HG02678 (cell line): ENCODE measurements around the gene RGS10.
A peak's percentile ranks its signal among the peaks of the same experiment; 100 is the strongest.
"Not testable (repeated sequence)": the region's sequence is repeated elsewhere in the genome, so short reads cannot be mapped to it uniquely, and the experiment has no call there.

ENCODE experiments used
- ATAC-seq: cut with Tn5 transposase; IDR thresholded peaks from one replicate; pipeline ENCODE4 v1.9.1; 2021; ENCODE audit warnings: mild to moderate bottlenecking, moderate library complexity; ENCODE audit not compliant: unreplicated experiment

RGS10 gene

GRCh38 chr10:119473771-119474170 lies 68.7 kb downstream of the RGS10 start:
- no peak for ATAC-seq

DNA sequence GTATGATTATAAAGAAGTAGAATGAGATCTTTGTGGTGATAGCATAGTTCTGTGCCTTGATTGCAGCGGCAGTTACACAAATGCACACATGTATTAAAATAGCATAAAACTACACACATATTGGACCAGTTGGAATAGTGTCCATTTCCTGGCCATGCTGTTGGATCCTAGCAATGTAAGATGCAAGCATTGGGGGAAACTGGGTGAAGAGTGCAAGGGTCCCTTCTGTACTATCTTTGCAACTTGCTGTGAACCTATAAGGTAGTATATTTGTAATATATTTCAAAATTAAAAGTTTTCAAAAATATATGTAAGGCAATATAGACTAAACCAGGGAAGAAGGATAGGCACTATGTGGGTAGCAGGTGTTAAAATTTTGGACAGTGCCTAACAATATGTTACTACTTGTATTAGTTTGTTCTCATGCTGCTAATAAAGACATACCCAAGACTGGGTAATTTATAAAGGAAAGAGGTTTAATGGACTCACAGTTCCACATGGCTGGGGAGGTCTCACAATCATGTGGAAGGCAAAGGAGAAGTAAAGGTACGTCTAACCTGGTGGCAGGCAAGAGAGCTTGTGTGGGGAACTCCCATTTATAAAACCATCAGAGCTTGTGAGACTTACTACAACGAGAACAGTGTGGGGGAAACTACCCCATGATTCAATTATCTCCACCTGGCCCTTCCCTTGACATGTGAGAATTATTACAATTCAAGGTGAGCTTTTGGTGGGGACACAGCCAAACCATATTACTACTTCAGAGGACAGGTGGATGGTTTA lies 71.4 kb downstream of the RGS10 start:
- no peak for ATAC-seq

GRCh38 chr10:119469846-119470245 lies 72.7 kb downstream of the RGS10 start:
- no peak for ATAC-seq

DNA sequence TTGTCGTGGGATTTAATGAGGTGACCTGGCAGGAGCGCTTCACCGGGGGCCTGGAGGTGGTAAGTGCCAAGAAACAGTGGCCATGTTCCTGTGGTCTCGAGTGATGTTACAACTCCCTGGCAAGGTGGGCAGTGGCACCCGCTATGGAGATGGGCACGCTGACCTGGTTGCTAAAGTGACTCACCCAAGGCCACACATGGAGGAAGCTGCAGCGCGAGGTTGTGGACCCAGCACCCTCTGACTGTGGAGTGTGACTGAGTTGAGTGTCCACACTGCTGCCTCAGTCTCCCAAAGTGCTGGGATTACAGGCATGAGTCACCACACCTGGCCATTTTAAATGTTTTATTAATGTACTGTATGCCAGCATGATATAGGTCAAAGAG lies 73.2 kb downstream of the RGS10 start:
- ATAC-seq: no peak

DNA sequence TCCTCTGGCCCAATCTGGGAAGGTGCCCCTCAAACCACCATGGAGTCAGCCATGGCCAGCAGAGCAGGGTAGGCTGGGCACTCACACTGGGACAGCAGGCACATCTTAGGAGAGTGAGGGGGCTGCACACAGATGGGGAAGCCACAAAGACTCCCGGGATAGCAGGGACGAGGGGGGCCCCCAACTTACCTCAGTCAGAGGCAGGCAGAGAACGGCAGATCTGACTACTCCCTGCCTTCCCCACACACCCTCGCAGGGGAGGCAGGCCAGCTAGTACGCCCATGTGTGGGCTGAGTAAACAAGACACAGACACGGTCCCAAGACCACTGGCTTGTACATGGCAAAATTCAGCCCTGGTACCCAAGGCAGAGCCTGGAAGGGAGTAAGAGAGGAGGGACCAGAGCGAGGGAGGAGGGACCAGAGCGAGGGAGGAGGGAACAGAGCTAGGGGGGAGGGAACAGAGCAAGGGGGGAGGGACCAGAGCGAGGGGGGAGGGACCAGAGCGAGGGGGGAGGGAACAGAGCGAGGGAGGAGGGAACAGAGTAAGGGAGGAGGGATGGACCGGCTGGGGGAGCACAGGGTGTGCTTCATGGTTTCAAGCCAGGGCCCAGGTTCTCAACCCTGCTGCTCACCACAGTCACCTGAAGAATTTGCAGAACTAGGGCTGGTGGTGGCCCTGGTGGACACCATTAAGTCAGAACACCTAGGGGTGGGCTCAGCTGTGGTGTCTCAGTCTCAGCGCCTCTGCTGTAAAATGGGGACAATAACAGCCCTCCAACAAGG lies 73.8 kb downstream of the RGS10 start:
- ATAC-seq: no peak

DNA sequence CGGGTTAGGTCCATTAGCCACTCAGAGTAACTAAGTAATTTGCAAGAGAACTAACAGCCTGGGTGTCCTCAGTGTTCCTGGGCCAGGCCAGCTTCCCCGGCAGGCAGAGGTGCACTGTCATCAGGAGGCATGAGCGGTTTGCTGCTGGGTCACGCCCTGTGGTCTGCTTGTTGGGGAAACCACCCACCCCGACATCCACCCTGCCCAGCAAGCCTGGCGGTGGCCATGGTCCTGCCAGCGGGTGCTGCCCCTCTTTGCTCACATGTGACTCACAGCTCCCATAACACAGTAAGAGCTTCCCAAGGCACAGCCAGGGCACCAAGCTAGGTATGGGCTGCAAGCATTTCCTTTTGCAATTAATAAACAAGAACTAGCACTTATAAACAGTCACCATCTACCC lies 75.9 kb downstream of the RGS10 start:
- ATAC-seq: no peak

DNA sequence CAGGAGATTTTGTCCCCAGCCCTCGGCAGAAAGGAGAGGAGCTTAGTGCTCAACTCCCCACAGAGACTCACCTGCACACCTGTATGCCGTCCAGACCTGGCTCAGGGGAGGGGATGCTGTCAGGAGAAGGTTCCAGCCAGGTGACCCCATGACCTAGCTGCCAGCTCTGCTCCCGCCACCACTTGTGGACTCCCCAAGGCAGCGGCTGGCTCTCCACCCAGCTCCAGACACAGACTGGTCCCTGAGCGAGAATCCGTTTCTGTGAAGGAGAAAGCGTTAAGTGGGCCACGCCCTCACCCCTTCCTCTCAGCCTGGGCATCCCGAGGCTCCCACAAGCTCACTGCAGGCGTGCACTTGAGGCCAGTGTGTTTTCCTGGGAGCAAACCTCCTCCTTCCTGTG lies 76.4 kb downstream of the RGS10 start:
- no peak for ATAC-seq

GRCh38 chr10:119465085-119465484 lies 77.4 kb downstream of the RGS10 start:
- no peak for ATAC-seq

DNA sequence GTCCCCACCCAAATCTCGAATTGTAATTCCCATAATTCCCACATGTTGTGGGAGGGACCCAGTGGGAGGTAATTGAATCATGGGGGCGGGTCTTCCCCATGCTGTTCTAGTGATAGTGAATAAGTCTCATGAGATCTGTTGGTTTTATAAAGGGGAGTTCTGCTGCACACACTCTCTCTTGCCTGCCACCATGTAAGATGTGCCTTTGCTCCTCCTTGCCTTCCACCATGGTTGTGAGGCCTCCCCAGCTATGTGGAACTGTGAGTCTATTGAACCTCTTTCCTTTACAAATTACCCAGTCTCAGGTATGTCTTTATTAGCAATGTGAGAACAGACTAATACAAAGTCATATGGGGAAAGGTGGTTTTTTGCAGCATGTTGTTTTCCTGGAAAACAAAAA lies 79.3 kb downstream of the RGS10 start:
- not testable (repeated sequence) for ATAC-seq

DNA sequence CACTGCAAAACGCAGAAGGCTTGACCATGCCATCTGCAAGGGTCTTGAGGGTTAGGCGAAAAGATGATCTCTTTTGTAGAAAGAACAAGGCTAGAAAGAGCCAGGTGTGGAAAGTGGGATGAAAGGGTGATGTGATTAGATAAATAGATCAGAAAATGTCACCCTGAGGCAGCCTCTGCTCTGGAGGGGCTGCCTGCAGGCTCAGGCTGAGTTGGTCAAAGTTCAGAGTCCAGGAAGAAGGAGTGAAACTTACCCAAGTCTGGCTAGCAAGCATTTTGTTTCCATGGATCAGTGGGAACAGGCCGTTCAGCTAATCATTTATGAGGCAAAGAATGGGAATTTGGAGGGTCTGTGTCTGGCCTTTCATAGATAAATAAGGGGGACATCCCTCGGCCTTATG lies 79.7 kb downstream of the RGS10 start:
- ATAC-seq: no peak

DNA sequence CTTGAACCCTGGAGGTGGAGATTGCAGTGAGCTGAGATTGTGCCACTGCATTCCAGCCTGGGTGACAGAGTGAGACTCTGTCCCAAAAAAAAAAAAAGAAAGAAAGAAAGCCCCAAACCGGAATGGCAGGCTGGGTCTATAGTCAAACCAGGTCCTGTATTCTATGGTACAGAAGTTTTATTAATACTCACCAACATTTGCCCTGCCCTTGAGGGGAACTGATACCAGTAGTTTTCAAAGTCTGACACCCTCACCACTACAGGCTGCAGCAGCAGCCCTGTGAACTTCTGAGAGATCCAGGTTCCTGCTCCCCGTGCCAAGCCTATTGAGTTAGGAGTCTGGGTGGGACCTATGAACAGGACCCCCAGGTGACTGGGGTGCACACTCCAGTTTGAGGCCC lies 80.6 kb downstream of the RGS10 start:
- peak; percentile 67 for ATAC-seq

GRCh38 chr10:119461380-119461779 lies 81.1 kb downstream of the RGS10 start:
- ATAC-seq: peak; percentile 58

DNA sequence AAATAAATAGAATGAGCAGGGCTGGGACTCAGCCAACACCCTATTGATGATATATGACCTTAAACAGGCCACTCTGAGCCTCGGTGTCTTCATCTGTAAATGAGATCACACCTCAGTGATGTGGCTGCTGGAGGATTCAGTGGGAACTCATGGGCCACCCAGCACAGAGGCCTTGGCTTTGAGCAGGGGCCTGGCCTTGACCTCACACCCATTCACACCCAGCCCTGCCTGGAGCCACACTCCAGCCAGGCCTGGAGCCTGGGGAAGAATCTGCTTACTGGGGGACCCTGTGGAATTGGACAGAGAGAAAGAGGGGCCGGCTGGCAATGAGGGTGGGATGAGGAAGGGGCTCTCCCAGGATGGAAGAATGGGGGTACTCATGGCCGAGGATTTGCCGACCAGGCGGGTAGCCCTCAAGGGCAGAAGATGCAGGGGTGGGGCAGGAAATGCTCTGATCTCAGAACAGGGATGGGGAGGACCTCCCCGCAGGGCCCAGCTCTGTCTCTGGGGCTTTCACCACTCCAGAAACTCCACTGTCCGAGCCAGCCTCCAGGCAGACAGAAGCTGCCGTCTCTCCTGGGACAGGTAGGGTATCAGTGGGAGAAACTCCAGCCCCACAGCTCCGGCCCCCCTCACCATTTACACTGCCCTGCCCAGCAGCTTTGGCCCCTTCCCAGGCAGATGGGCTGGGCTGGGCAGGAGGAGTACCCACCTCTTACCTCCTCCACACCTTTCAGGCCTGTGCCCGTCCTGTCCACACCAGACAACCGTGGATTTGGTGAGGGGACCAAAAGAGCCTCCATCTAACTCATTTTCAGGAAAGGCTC lies 81.9 kb downstream of the RGS10 start:
- ATAC-seq: no peak

DNA sequence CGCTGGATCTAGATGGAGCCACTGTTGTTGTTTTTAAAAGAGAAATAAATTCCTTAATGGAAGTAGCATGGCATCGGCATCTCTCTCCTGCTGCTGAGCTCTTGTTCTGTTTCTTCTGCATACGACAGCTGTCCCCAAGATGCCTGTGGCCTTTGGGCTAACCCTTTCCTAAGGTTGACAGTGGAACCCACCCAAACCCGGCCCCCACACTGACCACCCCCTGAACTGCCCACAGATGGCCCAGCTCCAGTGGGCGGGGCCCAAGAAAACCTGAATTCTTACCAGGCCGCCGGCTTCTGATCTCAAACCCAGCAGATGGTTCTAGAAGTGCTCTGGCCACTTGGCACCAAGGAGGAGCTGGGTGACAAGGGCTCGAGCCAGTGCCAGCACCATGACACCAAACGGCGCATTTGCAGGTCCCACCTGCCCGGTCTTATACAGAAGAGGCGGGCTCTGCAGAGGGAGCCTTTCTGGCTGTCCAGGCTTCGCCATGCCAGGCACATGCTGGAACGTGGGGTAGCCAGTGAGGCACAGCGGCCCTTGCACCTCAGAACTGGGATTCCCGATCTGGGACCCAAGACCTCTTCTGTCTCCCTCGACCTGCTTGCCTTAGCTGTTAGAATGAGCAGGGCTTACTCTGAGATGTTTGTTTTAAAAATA lies 82.7 kb downstream of the RGS10 start:
- ATAC-seq: no peak

- ATAC-seq: no peak
Measured at GRCh38 chr10:119457966-119458766, 84.4 kb downstream of the RGS10 start.

DNA sequence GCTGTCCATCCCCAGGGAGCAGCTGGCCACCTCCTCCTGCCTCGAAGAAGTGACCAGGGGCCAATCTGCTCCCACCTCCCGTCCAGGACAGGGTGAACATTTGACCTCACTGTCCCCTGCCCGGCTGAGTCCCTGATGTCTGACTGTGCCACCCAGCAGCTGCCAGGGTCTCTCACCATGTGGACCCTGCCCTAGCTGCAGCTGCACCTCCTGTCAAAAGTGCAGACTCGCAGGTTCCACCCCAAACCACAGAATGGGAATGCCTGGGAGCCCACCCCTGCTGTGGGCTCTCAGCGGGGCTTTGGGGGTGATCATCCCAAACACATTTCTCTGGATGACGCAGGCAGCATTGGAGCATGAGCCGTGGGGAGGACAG lies 86.1 kb downstream of the RGS10 start:
- no peak for ATAC-seq

GRCh38 chr10:119455609-119456434 lies 86.7 kb downstream of the RGS10 start:
- peak; percentile 49 for ATAC-seq

DNA sequence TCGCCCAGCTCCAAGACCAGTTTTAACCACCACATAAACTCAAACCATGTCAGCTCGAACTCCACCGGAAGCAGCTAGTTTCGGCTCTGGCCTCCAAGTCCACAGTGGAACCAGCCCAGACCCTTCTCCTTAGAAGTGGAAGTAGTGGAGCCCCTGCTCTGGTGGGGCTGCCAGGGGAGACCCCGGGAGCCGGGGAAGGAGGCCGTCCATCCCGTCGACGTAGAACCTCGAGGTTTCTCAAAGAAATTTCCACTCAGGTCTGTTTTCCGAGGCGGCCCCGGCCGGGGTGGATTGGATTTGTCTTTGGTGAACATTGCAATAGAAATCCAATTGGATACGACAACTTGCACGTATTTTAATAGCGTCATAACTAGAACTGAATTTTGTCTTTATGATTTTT lies 87.5 kb downstream of the RGS10 start:
- ATAC-seq: no peak

- no peak for ATAC-seq
Measured at GRCh38 chr10:119454316-119454715, 88.2 kb downstream of the RGS10 start.
